IMR-90 (cell line): ENCODE measurements around the gene UBE2K. TPM values are rescaled to one million over a fixed set of nuclear protein-coding genes. Genes with fewer than 3 reads are reported as not detected.

Experiments used
- ATAC-seq: fragments of 200-7000 bp; cut with Tn5 transposase; 2 replicates; pipeline ENCODE4 v1.9.1; 2020; ENCODE audit warnings: low read depth, mild to moderate bottlenecking, moderate library complexity
- BruUV-seq: library from RNA; stranded (reverse); fragments of 400-500 nt; replicated peaks from 2 replicates; lab custom pipeline; 2021; lab: Mats Ljungman, UMichigan
- CTCF ChIA-PET: fragments of 300-600 bp; formaldehyde crosslinking; extraction: SDS; loops from one replicate; lab custom pipeline; 2021; ENCODE audit warnings: antibody characterized with exemption; lab: Yijun Ruan, JAX
- POLR2A ChIA-PET: fragments of 300-600 bp; sonication (Branson Sonifier 250); formaldehyde crosslinking; loops from one replicate; lab custom pipeline; 2022; ENCODE audit warnings: antibody characterized with exemption; ENCODE audit not compliant: unreplicated experiment; lab: Charles Lee
- DNase-seq: peaks from one replicate; pipeline ENCODE4 v3.0.0; 2013
- H2AFZ ChIP-seq: replicated peaks from 2 replicates; pipeline ENCODE3; 2013; ENCODE audit warnings: low read length, mild to moderate bottlenecking; ENCODE audit not compliant: poor library complexity
- H2AK5ac ChIP-seq: 2 replicates; pipeline ENCODE4 v1.6.1; 2013; ENCODE audit warnings: low read depth, low read length, inconsistent platforms
- H2AK9ac ChIP-seq: replicated peaks from 2 replicates; pipeline ENCODE3; 2013; ENCODE audit warnings: mild to moderate bottlenecking, low read depth, low read length, moderate library complexity; ENCODE audit not compliant: poor library complexity
- H2BK120ac ChIP-seq: 2 replicates; pipeline ENCODE4 v1.6.1; 2013; ENCODE audit warnings: low read depth, low read length, inconsistent platforms
- H2BK15ac ChIP-seq: 3 replicates; pipeline ENCODE4 v1.6.1; 2013; ENCODE audit warnings: low read depth, low read length, inconsistent platforms
- H2BK20ac ChIP-seq: 2 replicates; pipeline ENCODE4 v1.6.1; 2013; ENCODE audit warnings: low read depth, mild to moderate bottlenecking, inconsistent platforms, low read length, moderate library complexity
- H2BK5ac ChIP-seq: 2 replicates; pipeline ENCODE4 v1.6.1; 2013; ENCODE audit warnings: mild to moderate bottlenecking, low read depth, low read length, inconsistent platforms; ENCODE audit not compliant: poor library complexity, severe bottlenecking
- H3K14ac ChIP-seq: replicated peaks from 2 replicates; pipeline ENCODE4 v1.6.1; 2013; ENCODE audit warnings: low read depth, low read length, inconsistent platforms
- H3K18ac ChIP-seq: 2 replicates; pipeline ENCODE4 v1.6.1; 2013; ENCODE audit warnings: low read depth, low read length, control low read depth
- H3K23ac ChIP-seq: 2 replicates; pipeline ENCODE4 v1.6.1; 2013; ENCODE audit warnings: low read depth, low read length, inconsistent platforms
- H3K27ac ChIP-seq: 2 replicates; pipeline ENCODE4 v1.5.1; 2013; ENCODE audit warnings: mild to moderate bottlenecking, control low read depth, low read length; ENCODE audit not compliant: insufficient read depth
- H3K27me3 ChIP-seq: 2 replicates; pipeline ENCODE4 v1.6.1; 2013; ENCODE audit warnings: low read length; ENCODE audit not compliant: control insufficient read depth, insufficient read depth
- H3K36me3 ChIP-seq: 2 replicates; pipeline ENCODE4 v1.6.1; 2013; ENCODE audit warnings: low read length, mixed read lengths; ENCODE audit not compliant: control insufficient read depth, insufficient read depth
- H3K4ac ChIP-seq: 2 replicates; pipeline ENCODE4 v1.6.1; 2013; ENCODE audit warnings: low read depth, low read length, inconsistent platforms
- H3K4me1 ChIP-seq: 2 replicates; pipeline ENCODE4 v1.6.1; 2013; ENCODE audit warnings: low read length, mixed read lengths; ENCODE audit not compliant: control insufficient read depth, insufficient read depth
- H3K4me2 ChIP-seq: 2 replicates; pipeline ENCODE4 v1.6.1; 2013; ENCODE audit warnings: low read depth, mild to moderate bottlenecking, control low read depth, low read length, moderate library complexity
- H3K4me3 ChIP-seq: 2 replicates; pipeline ENCODE4 v1.5.1; 2013; ENCODE audit warnings: low read depth, mild to moderate bottlenecking, control low read depth, low read length, moderate library complexity; ENCODE audit not compliant: insufficient read depth
- H3K56ac ChIP-seq: 2 replicates; pipeline ENCODE4 v1.6.1; 2013; ENCODE audit warnings: low read length, inconsistent platforms; ENCODE audit not compliant: insufficient read depth; ENCODE audit errors: extremely low read depth
- H3K79me1 ChIP-seq, 2 experiments: 2 replicates each; pipeline ENCODE4 v1.6.1; 2013; ENCODE audit warnings: low read length in 2 of 2, inconsistent platforms in 1 of 2, low read depth in 1 of 2
- H3K9ac ChIP-seq: 2 replicates; pipeline ENCODE4 v1.6.1; 2013; ENCODE audit warnings: low read depth, low read length, control low read depth
- H3K9me1 ChIP-seq: 2 replicates; pipeline ENCODE4 v1.6.1; 2013; ENCODE audit warnings: low read length, inconsistent platforms; ENCODE audit not compliant: insufficient read depth
- H3K9me3 ChIP-seq: 2 replicates; pipeline ENCODE4 v1.6.1; 2013; ENCODE audit warnings: low read length; ENCODE audit not compliant: control insufficient read depth, insufficient read depth
- H4K20me1 ChIP-seq: 2 replicates; pipeline ENCODE4 v1.6.1; 2013; ENCODE audit warnings: low read length, inconsistent platforms; ENCODE audit not compliant: insufficient read depth
- H4K5ac ChIP-seq: 2 replicates; pipeline ENCODE4 v1.6.1; 2013; ENCODE audit warnings: mild to moderate bottlenecking, low read depth, low read length, control low read depth
- H4K8ac ChIP-seq, 2 experiments: 2 replicates each; pipeline ENCODE4 v1.6.1; 2013; ENCODE audit warnings: low read depth in 2 of 2, low read length in 2 of 2, control low read depth in 1 of 2, inconsistent platforms in 1 of 2
- H4K91ac ChIP-seq: 2 replicates; pipeline ENCODE4 v1.6.1; 2013; ENCODE audit warnings: low read depth, low read length, inconsistent platforms; ENCODE audit not compliant: insufficient read depth
- BHLHE40 ChIP-seq: fragments of 150-350 bp; IDR thresholded peaks from 2 replicates; pipeline ENCODE4 v1.6.1; 2016; ENCODE audit warnings: mild to moderate bottlenecking, low read depth, low read length
- CEBPB ChIP-seq: IDR thresholded peaks from 2 replicates; pipeline ENCODE4 v1.6.1; 2012; ENCODE audit warnings: low read depth, low read length, improper control_type of control experiment
- CHD1 ChIP-seq: IDR thresholded peaks from 2 replicates; pipeline ENCODE4 v1.6.1; 2012; ENCODE audit warnings: low read depth, low read length, improper control_type of control experiment
- FOS ChIP-seq: fragments of 150-350 bp; IDR thresholded peaks from 2 replicates; pipeline ENCODE4 v1.6.1; 2016; ENCODE audit warnings: low read depth, low read length
- MAFK ChIP-seq: IDR thresholded peaks from 2 replicates; pipeline ENCODE4 v1.6.1; 2012; ENCODE audit warnings: low read depth, low read length, improper control_type of control experiment
- MXI1 ChIP-seq: IDR thresholded peaks from 2 replicates; pipeline ENCODE4 v1.6.1; 2012; ENCODE audit warnings: low read depth, mild to moderate bottlenecking, low read length, moderate library complexity, borderline replicate concordance
- NFE2L2 ChIP-seq: fragments of 150-350 bp; IDR thresholded peaks from 2 replicates; pipeline ENCODE4 v1.6.1; 2016; ENCODE audit warnings: low read depth, mild to moderate bottlenecking, low read length
- POLR2A ChIP-seq: IDR thresholded peaks from 2 replicates; pipeline ENCODE4 v1.6.1; 2012; ENCODE audit warnings: mild to moderate bottlenecking, low read depth, low read length
- RAD21 ChIP-seq: IDR thresholded peaks from 2 replicates; pipeline ENCODE4 v1.6.1; 2012; ENCODE audit warnings: low read length, improper control_type of control experiment
- RCOR1 ChIP-seq: IDR thresholded peaks from 2 replicates; pipeline ENCODE4 v1.6.1; 2012; ENCODE audit warnings: mild to moderate bottlenecking, low read length, improper control_type of control experiment; ENCODE audit not compliant: insufficient replicate concordance
- RFX5 ChIP-seq: IDR thresholded peaks from 2 replicates; pipeline ENCODE4 v1.8.0; 2012; ENCODE audit warnings: low read depth, mild to moderate bottlenecking, low read length, moderate library complexity
- SMC3 ChIP-seq: fragments of 150-350 bp; IDR thresholded peaks from 2 replicates; pipeline ENCODE4 v1.6.1; 2016; ENCODE audit warnings: low read depth, mild to moderate bottlenecking, antibody characterized with exemption, low read length, moderate library complexity
- WGBS, 2 experiments: methylation state at CpG; one replicate each; pipeline versions ENCODE4 v1.1.5 to v1.1.7; 2013; ENCODE audit warnings: missing lambda C conversion rate in 2 of 2; ENCODE audit not compliant: insufficient read length in 1 of 2; ENCODE audit errors: extremely low coverage in 2 of 2; 5-methylcytosine and 5-hydroxymethylcytosine counted together
- dilution Hi-C: fragments of 300-500 bp; cut with HindIII; formaldehyde crosslinking; loops from one replicate; pipeline ENCODE4 v1.14.3; 2018; ENCODE audit warnings: low sequenced_read_pairs; ENCODE audit not compliant: unreplicated experiment
- in situ Hi-C: fragments of 300-500 bp; cut with MboI; formaldehyde crosslinking; loops from 3 replicates; pipeline ENCODE4 v1.14.3; 2019; ENCODE audit warnings: low sequenced_read_pairs, inconsistent platforms, mixed read lengths
- intact Hi-C: fragments of 100-400 bp; cut with micrococcal nuclease; formaldehyde crosslinking; loops from 2 replicates; pipeline ENCODE4 v1.10.0; 2022
- polyA plus RNA-seq, 3 experiments: library from polyadenylated mRNA; depleted of rRNA; stranded (reverse); fragments of >200 nt; gene quantifications; 2 replicates each; pipeline ENCODE4 v1.2.3, GENCODE V29; 2012; ENCODE audit warnings: low replicate concordance in 1 of 3
- total RNA-seq: library from RNA; depleted of rRNA; stranded (reverse); fragments of >200 nt; gene quantifications from 2 replicates; pipeline ENCODE4 v1.2.3, GENCODE V29; 2012
- TF ChIP-seq, protein P1 (sequence below): conservative IDR thresholded peaks from 2 replicates; pipeline ENCODE4 v1.5.1; 2012; ENCODE audit warnings: mild to moderate bottlenecking, low read depth, low read length, improper control_type of control experiment
- TF ChIP-seq, protein P2 (sequence below): fragments of 150-350 bp; IDR thresholded peaks from 2 replicates; pipeline ENCODE4 v1.6.1; 2017; ENCODE audit warnings: mild to moderate bottlenecking, antibody characterized with exemption, low read length, low read depth
- TF ChIP-seq, protein P3 (sequence below): fragments of 150-350 bp; IDR thresholded peaks from 2 replicates; pipeline ENCODE4 v1.6.1; 2016; ENCODE audit warnings: low read depth, mild to moderate bottlenecking, low read length, moderate library complexity, borderline replicate concordance

The UBE2K gene
- total and polyA plus RNA-seq, 2 of the 4 experiments (the other 2 are of a cell fraction): 17.7 to 44.8 TPM

DNA sequence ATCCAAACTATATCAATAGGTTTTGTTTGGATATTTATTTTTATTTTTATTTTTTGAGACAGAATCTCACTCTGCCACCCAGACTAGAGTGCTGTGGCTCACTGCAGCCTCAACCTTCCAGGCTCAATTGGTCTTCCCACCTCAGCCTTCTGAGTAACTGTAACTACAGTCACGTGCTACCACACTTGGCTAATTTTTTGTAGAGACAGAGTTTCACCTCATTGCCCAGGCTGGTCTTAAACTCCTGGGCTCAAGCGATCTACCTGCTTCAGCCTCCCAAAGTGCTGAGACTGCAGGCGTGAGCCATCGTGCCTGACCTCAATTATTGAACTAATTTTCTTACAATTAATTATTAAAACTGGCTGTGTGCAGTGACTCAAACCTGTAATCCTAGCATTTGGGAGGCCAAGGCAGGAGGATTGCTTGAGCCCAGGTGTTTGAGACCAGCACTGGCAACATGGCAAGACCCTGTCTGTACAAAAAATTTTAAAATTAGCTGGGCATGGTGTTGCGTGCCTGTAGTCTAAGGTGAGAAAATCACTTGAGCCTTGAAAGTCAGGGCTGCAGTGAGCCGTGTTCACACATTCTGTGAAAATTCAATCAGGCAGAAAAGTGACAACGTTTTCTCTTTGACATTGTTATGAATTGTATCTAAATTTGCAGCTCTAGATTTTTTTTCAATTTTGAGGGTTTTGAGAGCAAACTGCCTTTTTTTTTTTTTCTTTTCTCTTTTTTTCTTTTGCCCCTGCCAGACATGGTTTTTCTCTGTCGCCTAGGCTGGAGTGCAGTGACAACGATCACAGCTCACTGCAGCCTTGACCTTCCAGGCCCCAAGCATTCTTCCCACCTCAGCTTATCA lies 66.0 kb downstream of the UBE2K start:
- no peak overlapping the region for H3K23ac ChIP-seq
- no peaks in the 10 kb centered on the region for H3K9me3 ChIP-seq
- H2AK9ac ChIP-seq: no peak overlapping the region
- in situ Hi-C loops (no loop called here), intact Hi-C loops (loop anchor here (1.0 kb wide), 1 partner anchor 15 kb away; no protein-coding TSS in a partner anchor), dilution Hi-C loops (no loop called here)
- DNase-seq (no peak), ATAC-seq (no peak)
- no peaks in the 10 kb centered on the region for H3K27me3 ChIP-seq
- no peak overlapping the region for H2BK20ac ChIP-seq
- no peak overlapping the region for H2BK120ac ChIP-seq
- peaks cover 13 to 34% of the 10 kb centered on the region in 2 experiments for H3K79me1 ChIP-seq
- no peak overlapping the region for H3K4ac ChIP-seq
- H3K18ac ChIP-seq: no peak overlapping the region
- POLR2A ChIA-PET: interaction anchor here (0.6 kb wide), 1 partner anchor 96 kb away, joined by 3 read pairs; no protein-coding TSS in a partner anchor
- no peak overlapping the region for H2BK5ac ChIP-seq
- BruUV-seq: no TSS peak
- no peak overlapping the region for H3K14ac ChIP-seq
- no peak overlapping the region for H2BK15ac ChIP-seq
- 0 out of 2 replicates have a peak, but pooled peaks cover 2% of the 10 kb centered on the region for H3K9me1 ChIP-seq
- no peak overlapping the region for H3K9ac ChIP-seq
- H3K27ac ChIP-seq: no peak overlapping the region
- H4K91ac ChIP-seq: no peak overlapping the region
- peaks cover 34% of the 10 kb centered on the region for H3K36me3 ChIP-seq
- H2AK5ac ChIP-seq: no peak overlapping the region
- CTCF ChIA-PET: no interaction called here
- no peak overlapping the region for H4K5ac ChIP-seq
- WGBS, 2 experiments: 100% methylated on average over 1 of the region's 9 CpGs; no CpG with 5 or more reads in 1 of the 2 experiments
- no peaks in the 10 kb centered on the region for H3K4me1 ChIP-seq
- no peak overlapping the region for H3K4me3 ChIP-seq
- H4K20me1 ChIP-seq: no peaks in the 10 kb centered on the region
- H3K4me2 ChIP-seq: no peak overlapping the region
- H3K56ac ChIP-seq: no peak overlapping the region
- H4K8ac ChIP-seq: no peak overlapping the region
- H2AFZ ChIP-seq: no peak overlapping the region
- TF ChIP-seq SMC3 (no peak), MAFK (no peak), CEBPB (no peak), BHLHE40 (no peak), FOS (no peak), NFE2L2 (no peak), POLR2A (no peak), RAD21 (no peak), MXI1 (no peak), CHD1 (no peak), RFX5 (no peak), RCOR1 (no peak)
- TF ChIP-seq, protein P1, sequence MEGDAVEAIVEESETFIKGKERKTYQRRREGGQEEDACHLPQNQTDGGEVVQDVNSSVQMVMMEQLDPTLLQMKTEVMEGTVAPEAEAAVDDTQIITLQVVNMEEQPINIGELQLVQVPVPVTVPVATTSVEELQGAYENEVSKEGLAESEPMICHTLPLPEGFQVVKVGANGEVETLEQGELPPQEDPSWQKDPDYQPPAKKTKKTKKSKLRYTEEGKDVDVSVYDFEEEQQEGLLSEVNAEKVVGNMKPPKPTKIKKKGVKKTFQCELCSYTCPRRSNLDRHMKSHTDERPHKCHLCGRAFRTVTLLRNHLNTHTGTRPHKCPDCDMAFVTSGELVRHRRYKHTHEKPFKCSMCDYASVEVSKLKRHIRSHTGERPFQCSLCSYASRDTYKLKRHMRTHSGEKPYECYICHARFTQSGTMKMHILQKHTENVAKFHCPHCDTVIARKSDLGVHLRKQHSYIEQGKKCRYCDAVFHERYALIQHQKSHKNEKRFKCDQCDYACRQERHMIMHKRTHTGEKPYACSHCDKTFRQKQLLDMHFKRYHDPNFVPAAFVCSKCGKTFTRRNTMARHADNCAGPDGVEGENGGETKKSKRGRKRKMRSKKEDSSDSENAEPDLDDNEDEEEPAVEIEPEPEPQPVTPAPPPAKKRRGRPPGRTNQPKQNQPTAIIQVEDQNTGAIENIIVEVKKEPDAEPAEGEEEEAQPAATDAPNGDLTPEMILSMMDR: no peak
- TF ChIP-seq, protein P2, sequence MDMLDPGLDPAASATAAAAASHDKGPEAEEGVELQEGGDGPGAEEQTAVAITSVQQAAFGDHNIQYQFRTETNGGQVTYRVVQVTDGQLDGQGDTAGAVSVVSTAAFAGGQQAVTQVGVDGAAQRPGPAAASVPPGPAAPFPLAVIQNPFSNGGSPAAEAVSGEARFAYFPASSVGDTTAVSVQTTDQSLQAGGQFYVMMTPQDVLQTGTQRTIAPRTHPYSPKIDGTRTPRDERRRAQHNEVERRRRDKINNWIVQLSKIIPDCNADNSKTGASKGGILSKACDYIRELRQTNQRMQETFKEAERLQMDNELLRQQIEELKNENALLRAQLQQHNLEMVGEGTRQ: no peak
- TF ChIP-seq, protein P3, sequence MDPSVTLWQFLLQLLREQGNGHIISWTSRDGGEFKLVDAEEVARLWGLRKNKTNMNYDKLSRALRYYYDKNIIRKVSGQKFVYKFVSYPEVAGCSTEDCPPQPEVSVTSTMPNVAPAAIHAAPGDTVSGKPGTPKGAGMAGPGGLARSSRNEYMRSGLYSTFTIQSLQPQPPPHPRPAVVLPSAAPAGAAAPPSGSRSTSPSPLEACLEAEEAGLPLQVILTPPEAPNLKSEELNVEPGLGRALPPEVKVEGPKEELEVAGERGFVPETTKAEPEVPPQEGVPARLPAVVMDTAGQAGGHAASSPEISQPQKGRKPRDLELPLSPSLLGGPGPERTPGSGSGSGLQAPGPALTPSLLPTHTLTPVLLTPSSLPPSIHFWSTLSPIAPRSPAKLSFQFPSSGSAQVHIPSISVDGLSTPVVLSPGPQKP: no peak
